Mucosa of rectum (tissue), 2 donors: ENCODE measurements around the gene AAR2.

Experiments
- H3K27ac ChIP-seq, 2 donors: one replicate each; pipeline ENCODE4 v1.7.0; 2013; ENCODE audit warnings: inconsistent platforms in 2 of 2, low read depth in 2 of 2, low read length in 2 of 2
- H3K27me3 ChIP-seq, 2 donors: one replicate each; pipeline ENCODE4 v1.7.0; 2013; ENCODE audit warnings: low read length in 2 of 2; ENCODE audit not compliant: control insufficient read depth in 2 of 2, insufficient read depth in 2 of 2
- H3K36me3 ChIP-seq, 2 donors: one replicate each; pipeline ENCODE4 v1.7.0; 2013; ENCODE audit warnings: low read length in 2 of 2; ENCODE audit not compliant: control insufficient read depth in 2 of 2, insufficient read depth in 2 of 2
- H3K4me1 ChIP-seq, 2 donors: one replicate each; pipeline ENCODE4 v1.7.0; 2013; ENCODE audit warnings: low read length in 2 of 2, mild to moderate bottlenecking in 1 of 2; ENCODE audit not compliant: control insufficient read depth in 2 of 2, insufficient read depth in 2 of 2
- H3K4me3 ChIP-seq, 2 donors: one replicate each; pipeline ENCODE4 v1.7.0; 2013; ENCODE audit warnings: low read length in 2 of 2
- H3K9ac ChIP-seq, 2 donors: one replicate each; pipeline ENCODE4 v1.7.0; 2013; ENCODE audit warnings: low read length in 2 of 2, low read depth in 1 of 2, mild to moderate bottlenecking in 1 of 2
- H3K9me3 ChIP-seq, 2 donors: one replicate each; pipeline ENCODE4 v1.7.0; 2013; ENCODE audit warnings: low read length in 2 of 2; ENCODE audit not compliant: control insufficient read depth in 2 of 2
- donor health status: healthy.
- donor health status: Normal muscosa, but diverticular disease.

AAR2 gene

GRCh38 chr20:36268440-36269342 lies 32.4 kb downstream of the AAR2 start:
- Histone ChIP-seq H3K4me3 (no peak overlapping the region), H3K4me1 (no peaks in the 10 kb centered on the region), H3K9ac (no peak overlapping the region), H3K27ac (no peak overlapping the region), H3K36me3 (no peaks in the 10 kb centered on the region), H3K27me3 (no peaks in the 10 kb centered on the region), H3K9me3 (no peaks in the 10 kb centered on the region)

- H3K9ac ChIP-seq, result no peak overlapping the region
- no peak overlapping the region for H3K27ac ChIP-seq
- no peaks in the 10 kb centered on the region for H3K27me3 ChIP-seq
- no peaks in the 10 kb centered on the region for H3K9me3 ChIP-seq
- H3K36me3 ChIP-seq, result no peaks in the 10 kb centered on the region
- no peak overlapping the region for H3K4me3 ChIP-seq
- H3K4me1 ChIP-seq, result no peaks in the 10 kb centered on the region
Observed at GRCh38 chr20:36269507-36269906, 33.2 kb downstream of the AAR2 start.

GRCh38 chr20:36270744-36271638 lies 34.7 kb downstream of the AAR2 start:
- H3K4me1 ChIP-seq, result no peaks in the 10 kb centered on the region
- no peak overlapping the region for H3K27ac ChIP-seq
- no peaks in the 10 kb centered on the region for H3K36me3 ChIP-seq
- H3K27me3 ChIP-seq, result peaks cover 0 to 4% of the 10 kb centered on the region in 2 donors
- no peak overlapping the region for H3K4me3 ChIP-seq
- no peak overlapping the region for H3K9ac ChIP-seq
- H3K9me3 ChIP-seq, result no peaks in the 10 kb centered on the region

GRCh38 chr20:36271639-36272546 lies 35.6 kb downstream of the AAR2 start:
- H3K9me3 ChIP-seq, result no peaks in the 10 kb centered on the region
- H3K4me1 ChIP-seq, result no peaks in the 10 kb centered on the region
- no peaks in the 10 kb centered on the region for H3K36me3 ChIP-seq
- H3K27me3 ChIP-seq, result peaks cover 0 to 4% of the 10 kb centered on the region in 2 donors
- H3K9ac ChIP-seq, result no peak overlapping the region
- H3K27ac ChIP-seq, result no peak overlapping the region
- H3K4me3 ChIP-seq, result no peak overlapping the region

GRCh38 chr20:36272547-36273220 lies 36.4 kb downstream of the AAR2 start:
- Histone ChIP-seq H3K36me3 (no peaks in the 10 kb centered on the region), H3K9me3 (no peaks in the 10 kb centered on the region), H3K4me1 (no peaks in the 10 kb centered on the region), H3K9ac (no peak overlapping the region), H3K27ac (no peak overlapping the region), H3K27me3 (peaks cover 0 to 4% of the 10 kb centered on the region in 2 donors), H3K4me3 (no peak overlapping the region)

GRCh38 chr20:36273414-36274180 lies 37.3 kb downstream of the AAR2 start:
- Histone ChIP-seq H3K36me3 (no peaks in the 10 kb centered on the region), H3K27me3 (peaks cover 0 to 7% of the 10 kb centered on the region in 2 donors), H3K9ac (no peak overlapping the region), H3K9me3 (no peaks in the 10 kb centered on the region), H3K4me1 (no peaks in the 10 kb centered on the region), H3K27ac (no peak overlapping the region), H3K4me3 (no peak overlapping the region)

- Histone ChIP-seq H3K4me1 (no peaks in the 10 kb centered on the region), H3K4me3 (no peak overlapping the region), H3K27me3 (peaks cover 0 to 7% of the 10 kb centered on the region in 2 donors), H3K9me3 (no peaks in the 10 kb centered on the region), H3K36me3 (no peaks in the 10 kb centered on the region), H3K9ac (no peak overlapping the region), H3K27ac (no peak overlapping the region)
Observed at GRCh38 chr20:36274181-36274841, 38.0 kb downstream of the AAR2 start.

GRCh38 chr20:36275011-36275410 lies 38.7 kb downstream of the AAR2 start:
- Histone ChIP-seq H3K9me3 (no peaks in the 10 kb centered on the region), H3K4me1 (no peaks in the 10 kb centered on the region), H3K27me3 (peaks cover 0 to 7% of the 10 kb centered on the region in 2 donors), H3K27ac (no peak overlapping the region), H3K9ac (no peak overlapping the region), H3K36me3 (no peaks in the 10 kb centered on the region), H3K4me3 (no peak overlapping the region)
